Iris pigment epithelial cell (primary cell): Measurements from ENCODE around the gene PUSL1.

Experiments used
- DNase-seq: peaks from one replicate; pipeline ENCODE4 v3.0.0-alpha.2; 2011; ENCODE audit warnings: low read depth

The PUSL1 gene

DNA sequence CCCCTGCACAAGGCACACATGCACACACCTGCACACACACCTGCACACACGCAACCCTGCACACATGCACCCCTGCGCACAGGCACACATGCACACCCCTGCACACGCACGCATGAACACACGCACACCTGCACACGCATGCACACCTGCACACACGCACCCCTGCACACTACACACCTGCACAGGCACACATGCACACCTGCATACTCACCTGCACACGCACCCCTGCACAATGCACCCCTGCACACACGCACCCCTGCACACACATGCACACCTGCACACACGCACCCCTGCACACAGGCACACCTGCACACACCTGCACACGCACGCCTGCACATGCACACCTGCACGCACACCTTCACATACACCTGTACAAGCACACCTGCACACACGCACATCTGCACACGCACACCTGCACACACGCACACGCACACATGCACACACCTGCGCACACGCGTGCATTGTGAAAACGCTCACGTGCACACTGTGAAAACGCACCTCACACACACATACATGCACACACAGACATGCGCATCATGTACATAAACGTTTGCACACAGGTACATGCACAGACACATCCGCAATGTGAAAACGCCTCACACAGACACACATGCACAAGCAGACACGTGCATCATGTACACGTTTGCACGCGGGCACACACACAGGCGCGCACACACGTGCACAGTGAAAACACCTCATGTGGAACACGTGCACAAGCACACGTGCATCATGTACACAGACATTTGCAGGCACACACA is 32.6 kb downstream of the PUSL1 start:
- DNase-seq, result no peak

- DNase-seq, result no peak
These were observed 33.2 kb downstream of the PUSL1 start for GRCh38 chr1:1341549-1342021.

- DNase-seq, result no peak
These were observed 33.7 kb downstream of the PUSL1 start for GRCh38 chr1:1342061-1342562.

- no peak for DNase-seq
These were observed 34.3 kb downstream of the PUSL1 start for GRCh38 chr1:1342584-1343115.

DNA sequence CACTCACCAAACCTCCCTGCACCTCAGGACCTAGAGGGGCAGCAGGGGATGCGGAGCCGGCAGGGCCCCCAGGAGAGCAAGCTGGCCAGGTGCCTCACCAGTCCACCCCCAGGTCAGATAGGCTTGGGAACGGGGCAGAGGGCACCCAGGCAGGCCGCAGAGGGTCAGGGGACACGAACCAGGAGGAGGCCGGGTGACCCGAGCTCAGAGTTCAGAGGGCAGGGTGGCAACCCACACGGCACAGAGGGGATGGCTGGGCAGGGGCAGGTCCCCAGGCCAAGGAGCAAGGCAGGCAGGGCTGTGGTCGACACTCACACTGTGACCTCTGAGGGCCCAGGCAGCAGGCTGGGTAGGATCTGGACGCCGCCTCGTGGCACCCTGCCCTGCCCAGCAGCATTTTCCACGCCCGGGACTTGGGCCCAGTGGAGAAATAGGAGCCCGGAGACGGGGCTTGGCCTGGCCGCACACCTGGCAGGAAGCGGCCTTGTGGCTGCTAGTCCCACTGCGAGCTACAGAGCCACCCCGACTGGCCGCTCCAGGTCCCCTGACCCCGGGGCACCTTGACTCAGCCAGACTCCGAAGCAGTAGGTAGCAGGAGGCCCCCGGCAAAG is 35.5 kb downstream of the PUSL1 start:
- DNase-seq, result no peak

GRCh38 chr1:1344655-1345361 is 36.4 kb downstream of the PUSL1 start:
- DNase-seq, result peak; percentile 85

GRCh38 chr1:1345384-1345783 is 37.0 kb downstream of the PUSL1 start:
- DNase-seq, result no peak

- DNase-seq, result no peak
These were observed 37.6 kb downstream of the PUSL1 start for GRCh38 chr1:1345860-1346500.

DNA sequence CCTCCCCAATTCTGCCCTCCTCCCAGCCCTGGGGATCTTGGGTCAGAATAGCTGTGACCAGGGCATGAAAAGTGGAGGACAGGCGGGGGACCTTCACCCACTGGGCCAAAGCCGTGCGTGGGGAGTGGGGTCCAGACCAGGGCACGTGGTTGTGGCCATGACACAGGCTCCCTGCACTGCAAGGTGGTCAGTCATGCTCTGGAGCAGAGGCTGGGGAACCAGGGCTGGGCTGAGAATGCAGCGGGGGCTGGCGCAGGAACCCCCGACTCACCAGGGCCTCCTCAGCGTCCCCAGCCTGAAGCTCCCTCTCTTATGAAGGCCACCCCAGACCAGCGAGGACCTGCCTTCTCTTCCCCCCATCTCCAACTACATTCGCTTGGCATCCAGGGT is 38.1 kb downstream of the PUSL1 start:
- no peak for DNase-seq

DNA sequence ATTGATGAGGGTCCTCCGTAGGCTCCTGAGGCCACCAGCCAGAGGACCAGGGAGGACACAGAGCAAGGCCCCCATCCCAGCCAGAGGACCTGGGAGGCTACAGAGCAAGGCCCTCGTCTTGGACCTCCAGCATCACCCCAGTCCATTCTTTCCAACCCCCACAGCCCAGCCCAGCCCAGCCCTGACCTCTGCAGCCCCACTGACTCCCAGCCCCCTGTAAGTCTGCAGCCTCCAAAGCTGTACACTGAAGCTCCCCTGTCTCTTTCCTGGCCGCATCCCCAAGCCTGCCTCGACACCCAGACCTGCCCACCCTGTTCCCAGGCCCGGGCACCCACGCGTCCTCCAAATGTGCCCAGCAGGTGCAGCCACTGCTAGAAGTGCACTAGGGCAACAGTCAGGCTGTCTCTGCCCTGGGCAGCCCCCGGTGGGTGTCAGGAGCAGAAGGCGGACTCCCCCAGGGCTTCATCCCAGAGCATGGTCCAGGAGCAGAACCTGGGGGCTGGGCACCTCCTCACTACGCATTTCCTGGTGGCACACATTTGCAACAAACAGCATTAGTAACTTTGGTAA is 38.7 kb downstream of the PUSL1 start:
- DNase-seq, result no peak

DNA sequence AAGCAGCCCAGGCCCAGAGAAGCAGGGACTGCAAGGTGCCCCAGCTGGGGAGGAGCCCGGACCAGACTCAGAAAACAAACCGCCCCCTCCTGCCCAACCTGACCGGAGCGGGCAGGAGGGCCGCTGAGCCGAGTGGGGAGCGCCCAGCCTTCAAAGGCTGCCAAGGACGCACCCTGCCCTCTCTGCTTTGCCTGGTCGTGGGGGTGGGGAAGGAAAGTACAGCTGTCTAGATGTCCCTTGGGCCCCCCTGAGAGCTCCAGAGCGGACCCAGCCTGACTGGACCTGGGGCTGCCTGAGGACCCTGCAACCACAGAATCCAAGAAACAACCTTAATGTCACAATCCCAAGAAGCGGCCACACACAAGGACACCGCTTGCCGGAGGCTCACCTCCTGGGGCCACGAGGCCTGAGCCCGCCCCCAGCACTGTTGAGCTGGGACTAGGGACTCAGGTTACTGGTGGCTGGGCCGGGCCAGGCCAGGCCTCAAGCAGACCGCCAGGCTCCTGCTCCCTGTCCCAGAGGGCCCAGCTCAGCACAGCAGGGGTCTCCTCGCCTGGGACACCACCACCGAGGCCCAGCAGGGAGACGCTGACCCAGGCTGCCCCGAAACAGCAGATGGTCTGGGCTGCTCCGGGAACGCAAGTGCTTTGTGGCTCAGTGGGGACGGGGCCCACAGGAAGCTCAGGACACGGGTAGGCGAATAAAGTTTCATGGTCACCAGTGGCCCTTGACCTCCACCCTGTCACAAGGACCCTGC is 39.4 kb downstream of the PUSL1 start:
- no peak for DNase-seq

DNA sequence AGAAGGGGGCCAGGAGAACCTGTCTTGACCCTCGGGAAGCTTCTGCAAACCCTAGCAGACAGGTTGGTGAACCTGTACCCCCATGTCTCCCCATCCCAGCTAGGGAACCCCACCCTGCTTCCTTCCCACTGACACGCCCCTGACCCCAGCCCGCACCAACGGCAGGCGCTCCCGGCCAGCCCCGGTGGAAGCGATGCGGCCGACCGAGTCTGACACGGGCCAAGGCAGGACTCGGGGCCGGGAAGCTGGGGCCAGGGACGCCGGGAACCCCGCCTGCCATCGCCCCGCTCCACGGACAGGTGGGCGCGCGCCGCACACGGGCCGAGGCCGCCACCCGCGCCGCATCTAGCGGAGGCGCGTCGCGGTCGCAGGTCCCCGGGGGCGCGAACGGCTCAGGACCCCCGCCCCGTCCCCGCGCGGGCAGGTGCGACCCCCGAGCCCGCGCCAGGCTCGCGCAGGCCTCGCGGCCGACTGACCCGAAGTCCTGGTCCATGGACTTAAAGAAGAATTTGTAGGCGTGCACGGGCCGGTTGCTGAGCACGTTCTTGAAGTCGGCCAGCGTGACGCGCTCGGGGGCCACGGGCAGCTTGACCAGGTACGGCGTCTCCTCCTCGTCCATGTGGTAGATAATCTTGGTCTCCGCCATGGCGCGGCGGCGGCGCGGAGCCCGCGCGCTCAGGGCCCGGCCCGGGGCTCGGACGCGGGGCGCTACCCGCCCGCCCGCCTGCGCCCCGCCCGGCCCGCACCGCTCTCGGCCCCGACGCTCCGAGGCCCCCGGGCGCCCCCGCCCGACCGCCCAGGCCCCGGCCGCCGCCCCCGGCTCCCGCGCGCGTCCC is 40.2 kb downstream of the PUSL1 start:
- peak; percentile 61 for DNase-seq

GRCh38 chr1:1349256-1350012 is 41.0 kb downstream of the PUSL1 start, which contains the start of gene DVL1:
TSS of gene DVL1 (minus strand) at chr1:1349418. CDS start at chr1:1349065, 353 bp downstream.
- peak; percentile 57 for DNase-seq

GRCh38 chr1:1351511-1352427 is 43.4 kb downstream of the PUSL1 start:
- DNase-seq, result no peak

DNA sequence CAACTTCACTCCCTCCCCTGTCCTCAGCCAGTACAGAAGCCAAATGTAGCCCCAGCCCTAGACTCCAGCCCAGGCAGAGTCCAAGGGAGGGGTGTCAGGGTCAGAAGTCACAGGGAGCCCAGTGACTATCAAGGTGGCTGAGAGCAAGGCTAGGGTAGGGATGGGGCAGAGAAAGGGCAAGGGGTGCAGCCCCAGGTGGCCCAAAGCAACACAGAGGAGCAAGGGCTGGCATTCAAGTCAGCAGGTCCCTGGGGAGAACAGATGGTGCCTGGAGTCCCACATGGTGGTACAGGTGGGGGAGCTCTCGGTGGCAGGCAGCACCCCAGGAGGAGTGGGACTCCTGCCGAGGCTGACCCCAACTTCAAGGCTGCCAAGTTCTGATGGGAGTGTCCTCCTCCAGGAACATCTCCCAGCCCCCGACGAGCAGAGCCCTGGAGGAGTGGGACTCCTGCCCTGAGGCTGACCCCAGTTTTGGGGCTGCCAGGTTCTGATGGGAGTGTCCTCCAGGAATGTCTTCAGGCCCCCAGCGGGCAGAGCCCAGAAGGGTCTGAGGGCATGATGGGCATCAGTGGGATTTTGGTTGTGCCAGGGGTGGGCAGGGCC is 44.5 kb downstream of the PUSL1 start:
- DNase-seq, result no peak

GRCh38 chr1:1353389-1354151 is 45.2 kb downstream of the PUSL1 start:
- no peak for DNase-seq
